ENCODE data around the gene NCAPD3. TPM values are rescaled to one million over a fixed set of nuclear protein-coding genes. Genes with fewer than 3 reads are reported as not detected.

The NCAPD3 gene
- total and polyA plus RNA-seq, 9 of the 15 experiments (the other 6 are each of a cell fraction or from before 2014, with no cell fraction given), result 23.6 to 80.6 (median 58.6) TPM

DNA sequence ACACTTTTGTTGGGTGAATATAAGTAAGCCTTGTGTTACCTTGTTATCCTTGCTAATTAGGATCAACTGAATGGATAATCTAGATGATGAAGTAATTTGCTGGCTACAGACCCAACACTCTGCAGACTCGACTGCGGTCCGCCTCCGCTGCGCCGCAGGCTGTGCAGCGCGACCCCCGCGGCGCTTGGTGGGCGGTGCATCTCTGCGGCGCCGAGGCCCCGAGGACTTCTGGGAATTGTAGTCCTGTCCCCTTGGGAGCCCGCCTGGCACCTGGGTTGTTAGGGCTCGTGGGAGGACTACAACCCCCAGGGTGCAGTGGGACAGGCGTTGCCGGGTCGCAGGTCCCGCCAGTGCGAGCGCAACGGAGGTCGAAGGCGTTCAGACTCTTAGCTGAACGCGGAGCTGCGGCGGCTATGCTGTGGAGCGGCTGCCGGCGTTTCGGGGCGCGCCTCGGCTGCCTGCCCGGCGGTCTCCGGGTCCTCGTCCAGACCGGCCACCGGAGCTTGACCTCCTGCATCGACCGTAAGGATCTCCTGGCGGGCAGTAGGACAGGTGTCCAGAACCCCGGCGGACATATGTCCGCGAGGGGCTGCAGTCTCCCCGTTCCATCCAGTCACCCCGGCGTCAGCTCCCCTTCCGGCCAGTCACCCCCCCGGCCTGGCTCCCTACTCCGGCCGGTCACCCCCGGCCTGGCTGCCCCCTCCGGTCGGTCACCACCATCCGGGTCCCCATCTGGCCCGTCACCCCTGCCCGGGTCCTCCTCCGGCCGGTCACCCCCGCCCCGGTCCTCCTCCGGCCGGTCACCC, 29.6 kb upstream of the NCAPD3 start, which contains the start of the genes ACAD8 and THYN1 (continued):
- TF ChIP-seq, protein P1, sequence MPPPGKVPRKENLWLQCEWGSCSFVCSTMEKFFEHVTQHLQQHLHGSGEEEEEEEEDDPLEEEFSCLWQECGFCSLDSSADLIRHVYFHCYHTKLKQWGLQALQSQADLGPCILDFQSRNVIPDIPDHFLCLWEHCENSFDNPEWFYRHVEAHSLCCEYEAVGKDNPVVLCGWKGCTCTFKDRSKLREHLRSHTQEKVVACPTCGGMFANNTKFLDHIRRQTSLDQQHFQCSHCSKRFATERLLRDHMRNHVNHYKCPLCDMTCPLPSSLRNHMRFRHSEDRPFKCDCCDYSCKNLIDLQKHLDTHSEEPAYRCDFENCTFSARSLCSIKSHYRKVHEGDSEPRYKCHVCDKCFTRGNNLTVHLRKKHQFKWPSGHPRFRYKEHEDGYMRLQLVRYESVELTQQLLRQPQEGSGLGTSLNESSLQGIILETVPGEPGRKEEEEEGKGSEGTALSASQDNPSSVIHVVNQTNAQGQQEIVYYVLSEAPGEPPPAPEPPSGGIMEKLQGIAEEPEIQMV (tag; conservative IDR thresholded peaks at IDR 0.05; ENCODE audit: low read depth), result peak; percentile 79
- TF ChIP-seq NR2C2 (CRISPR knock-in tag; IDR thresholded peaks at IDR 0.05) (peak; percentile 96), NR2C2 (tag; IDR thresholded peaks at IDR 0.05) (peak; percentile 99), ID3 (CRISPR knock-in tag; IDR thresholded peaks at IDR 0.05) (no peak), ID3 (tag; IDR thresholded peaks at IDR 0.05) (no peak), E2F8 (IDR thresholded peaks at IDR 0.05; ENCODE audit: low read depth, partially characterized antibody) (no peak), ZFP1 (CRISPR knock-in tag; IDR thresholded peaks at IDR 0.05) (no peak), MIER1 (IDR thresholded peaks at IDR 0.05; ENCODE audit: low read depth) (no peak), MAFF (IDR thresholded peaks at IDR 0.05; ENCODE audit: low read length) (no peak), ZBTB49 (CRISPR knock-in tag; IDR thresholded peaks at IDR 0.05; ENCODE audit: borderline replicate concordance) (no peak), ZNF347 (CRISPR knock-in tag; IDR thresholded peaks at IDR 0.05; ENCODE audit: low read depth) (no peak), TGIF2 (CRISPR knock-in tag; IDR thresholded peaks at IDR 0.05) (no peak), POLR3A (IDR thresholded peaks at IDR 0.05; ENCODE audit: borderline replicate concordance, extremely low read depth, insufficient read depth, insufficient read length) (no peak)
